ENCODE data around the gene BHLHA15. TPM values are rescaled to one million over a fixed set of nuclear protein-coding genes. Genes with fewer than 3 reads are reported as not detected.

The BHLHA15 gene
- total RNA-seq, 1 experiment from 2014 or later: 1.8 TPM

DNA sequence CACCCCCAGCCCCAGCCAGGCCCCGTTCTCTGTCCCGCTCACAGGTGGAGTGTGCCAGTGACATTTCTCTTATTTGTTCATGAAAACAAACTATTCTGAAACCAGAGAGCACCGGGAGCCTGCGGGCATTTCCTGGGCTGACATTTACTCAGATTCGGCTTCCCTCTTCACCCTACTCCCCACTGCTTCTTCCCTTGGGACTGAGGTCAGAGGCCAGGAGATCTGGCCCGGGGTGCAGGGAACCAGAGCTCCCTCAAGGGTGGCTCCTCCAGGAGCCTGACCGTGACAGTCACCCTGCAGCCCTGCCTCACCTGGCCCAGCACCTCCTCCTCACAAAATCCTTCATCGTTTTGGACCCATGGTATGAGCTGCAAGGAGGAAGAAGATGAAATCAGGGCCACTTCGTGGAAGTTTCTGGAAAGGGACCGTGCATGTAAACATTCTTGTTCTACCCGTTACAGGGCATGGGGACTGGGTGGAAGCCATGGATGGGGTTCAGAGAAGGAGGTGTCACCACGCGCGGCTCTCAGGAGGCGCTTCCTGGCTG, 12.2 kb downstream of the BHLHA15 start:
- H3K36me3 Mint-ChIP-seq (ENCODE audit: insufficient read depth, unreplicated experiment): no peaks in the 10 kb centered on the region
- CTCF ChIA-PET: no interaction called here
- intact Hi-C loops (cut with micrococcal nuclease; ENCODE audit: unreplicated experiment): no loop called here
- H3K27ac Mint-ChIP-seq (ENCODE audit: unreplicated experiment): no peak overlapping the region
- no peak for DNase-seq
- no peak overlapping the region for H3K4me3 Mint-ChIP-seq (ENCODE audit: low read depth, unreplicated experiment)
- H3K9me3 Mint-ChIP-seq (ENCODE audit: low read depth, unreplicated experiment): no peaks in the 10 kb centered on the region
- peaks cover 7% of the 10 kb centered on the region for H3K4me1 Mint-ChIP-seq (ENCODE audit: low read depth, unreplicated experiment)
- TF ChIP-seq, protein P1, sequence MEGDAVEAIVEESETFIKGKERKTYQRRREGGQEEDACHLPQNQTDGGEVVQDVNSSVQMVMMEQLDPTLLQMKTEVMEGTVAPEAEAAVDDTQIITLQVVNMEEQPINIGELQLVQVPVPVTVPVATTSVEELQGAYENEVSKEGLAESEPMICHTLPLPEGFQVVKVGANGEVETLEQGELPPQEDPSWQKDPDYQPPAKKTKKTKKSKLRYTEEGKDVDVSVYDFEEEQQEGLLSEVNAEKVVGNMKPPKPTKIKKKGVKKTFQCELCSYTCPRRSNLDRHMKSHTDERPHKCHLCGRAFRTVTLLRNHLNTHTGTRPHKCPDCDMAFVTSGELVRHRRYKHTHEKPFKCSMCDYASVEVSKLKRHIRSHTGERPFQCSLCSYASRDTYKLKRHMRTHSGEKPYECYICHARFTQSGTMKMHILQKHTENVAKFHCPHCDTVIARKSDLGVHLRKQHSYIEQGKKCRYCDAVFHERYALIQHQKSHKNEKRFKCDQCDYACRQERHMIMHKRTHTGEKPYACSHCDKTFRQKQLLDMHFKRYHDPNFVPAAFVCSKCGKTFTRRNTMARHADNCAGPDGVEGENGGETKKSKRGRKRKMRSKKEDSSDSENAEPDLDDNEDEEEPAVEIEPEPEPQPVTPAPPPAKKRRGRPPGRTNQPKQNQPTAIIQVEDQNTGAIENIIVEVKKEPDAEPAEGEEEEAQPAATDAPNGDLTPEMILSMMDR (IDR thresholded peaks at IDR 0.05; ENCODE audit: unreplicated experiment): no peak
- BruUV-seq (replicated peaks): no TSS peak
- H3K27me3 Mint-ChIP-seq (ENCODE audit: unreplicated experiment): no peaks in the 10 kb centered on the region

DNA sequence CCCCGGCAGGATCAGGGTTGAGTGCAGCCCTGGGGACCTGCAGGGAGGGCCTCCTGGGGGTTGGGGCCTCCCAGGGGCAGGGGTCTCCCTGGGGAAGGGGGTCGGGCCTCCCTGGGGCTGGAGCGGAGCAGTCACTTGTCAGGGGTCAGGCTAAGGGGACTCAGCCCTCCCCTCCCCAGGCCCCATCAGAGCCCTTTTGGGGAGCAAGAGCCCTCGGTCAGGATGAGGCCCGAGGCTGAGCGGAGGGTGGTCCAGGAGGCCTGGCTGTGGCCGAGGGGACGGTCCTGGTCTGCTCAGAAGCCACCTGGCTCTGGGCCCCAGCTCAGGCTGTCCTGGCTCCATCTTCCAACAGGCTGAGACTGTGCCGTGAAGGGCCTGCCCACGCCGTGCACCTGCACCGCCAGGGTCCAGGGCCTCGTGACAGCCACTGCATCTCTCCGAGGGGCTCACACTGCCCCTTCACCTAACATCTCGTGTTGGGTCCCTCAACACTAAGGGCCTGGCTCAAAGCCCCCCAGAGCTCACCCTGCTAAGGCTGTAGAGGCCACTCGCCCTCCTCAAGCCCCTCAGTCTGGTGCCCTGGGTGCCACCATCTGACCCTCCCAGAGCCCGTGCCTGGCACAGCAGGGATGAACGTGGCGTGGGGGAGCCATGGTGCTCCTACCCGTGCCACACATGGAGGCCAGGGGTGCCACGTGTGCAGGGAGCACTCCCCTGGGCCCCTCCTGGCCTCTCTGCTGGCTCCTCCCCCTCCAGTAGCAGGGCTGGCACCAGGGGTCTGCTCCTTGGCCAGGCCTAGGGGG, 12.9 kb downstream of the BHLHA15 start:
- intact Hi-C loops (cut with micrococcal nuclease; ENCODE audit: unreplicated experiment): no loop called here
- no peaks in the 10 kb centered on the region for H3K36me3 Mint-ChIP-seq (ENCODE audit: insufficient read depth, unreplicated experiment)
- no TSS peak for BruUV-seq (replicated peaks)
- H3K9me3 Mint-ChIP-seq (ENCODE audit: low read depth, unreplicated experiment): no peaks in the 10 kb centered on the region
- no peaks in the 10 kb centered on the region for H3K27me3 Mint-ChIP-seq (ENCODE audit: unreplicated experiment)
- H3K27ac Mint-ChIP-seq (ENCODE audit: unreplicated experiment): no peak overlapping the region
- no peak overlapping the region for H3K4me3 Mint-ChIP-seq (ENCODE audit: low read depth, unreplicated experiment)
- CTCF ChIA-PET: no interaction called here
- TF ChIP-seq, protein P1 (IDR thresholded peaks at IDR 0.05; ENCODE audit: unreplicated experiment): no peak
- H3K4me1 Mint-ChIP-seq (ENCODE audit: low read depth, unreplicated experiment): peaks cover under 1% of the 10 kb centered on the region
- no peak for DNase-seq

DNA sequence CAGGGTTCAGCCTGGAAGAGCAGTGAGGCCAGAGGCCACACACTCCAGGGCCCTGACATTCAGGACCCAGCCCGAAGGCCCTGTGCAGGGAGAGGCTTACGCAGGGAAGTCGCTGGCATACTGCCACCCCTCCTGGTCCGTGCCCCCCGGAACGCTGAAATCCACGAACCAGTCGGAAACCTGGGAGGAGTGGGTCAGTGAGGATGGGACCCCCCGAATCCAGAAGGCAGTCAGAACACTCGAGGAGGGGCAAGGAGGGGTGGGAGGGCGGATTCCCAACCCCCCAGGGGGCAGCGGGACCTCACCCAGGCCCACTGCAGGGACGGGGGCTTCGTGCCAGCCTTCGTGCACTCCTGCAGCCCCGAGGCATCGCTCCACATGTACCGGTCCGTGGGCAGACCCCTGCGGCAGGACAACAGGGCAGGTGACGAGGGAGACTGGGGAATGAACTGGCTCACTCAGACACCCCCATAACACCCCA, 13.5 kb downstream of the BHLHA15 start:
- H3K27ac Mint-ChIP-seq (ENCODE audit: unreplicated experiment): no peak overlapping the region
- no peaks in the 10 kb centered on the region for H3K9me3 Mint-ChIP-seq (ENCODE audit: low read depth, unreplicated experiment)
- intact Hi-C loops (cut with micrococcal nuclease; ENCODE audit: unreplicated experiment): no loop called here
- no TSS peak for BruUV-seq (replicated peaks)
- CTCF ChIA-PET: no interaction called here
- DNase-seq: no peak
- no peak overlapping the region for H3K4me3 Mint-ChIP-seq (ENCODE audit: low read depth, unreplicated experiment)
- H3K27me3 Mint-ChIP-seq (ENCODE audit: unreplicated experiment): no peaks in the 10 kb centered on the region
- H3K4me1 Mint-ChIP-seq (ENCODE audit: low read depth, unreplicated experiment): no peaks in the 10 kb centered on the region
- TF ChIP-seq, protein P1 (IDR thresholded peaks at IDR 0.05; ENCODE audit: unreplicated experiment): no peak
- no peaks in the 10 kb centered on the region for H3K36me3 Mint-ChIP-seq (ENCODE audit: insufficient read depth, unreplicated experiment)

DNA sequence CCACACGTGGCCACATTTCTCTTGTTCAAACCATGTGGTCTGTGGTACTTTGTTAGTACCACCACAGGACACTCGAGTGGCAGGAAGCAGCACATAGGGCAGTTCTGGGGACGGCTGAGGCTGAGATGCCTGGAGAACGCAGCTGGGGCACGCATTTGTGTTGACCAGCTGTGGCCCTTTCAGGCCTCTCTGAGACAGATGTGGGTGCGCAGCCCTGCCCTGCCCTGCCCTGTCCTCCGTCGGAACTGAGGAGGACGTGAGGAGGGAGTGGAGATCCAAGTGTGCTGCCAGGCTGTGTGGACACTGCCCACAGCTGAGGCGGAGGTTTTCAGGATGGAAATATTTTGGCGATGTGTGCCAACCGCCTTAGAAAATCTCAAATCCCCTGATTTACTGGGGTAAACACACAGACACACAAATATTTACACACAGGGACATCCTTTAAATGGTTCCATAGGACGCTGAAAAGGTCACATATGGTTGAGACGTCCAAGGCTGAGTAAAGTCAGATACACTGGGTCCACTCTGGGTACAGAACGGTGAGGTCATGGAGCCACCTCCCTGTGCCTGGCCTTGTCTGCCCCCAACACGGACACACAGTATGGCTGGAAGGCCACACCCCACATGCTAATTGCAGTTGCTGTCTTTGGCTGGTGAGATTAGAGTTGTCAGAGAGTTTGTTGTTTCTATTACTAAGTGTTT, 14.8 kb downstream of the BHLHA15 start:
- no TSS peak for BruUV-seq (replicated peaks)
- Mint-ChIP-seq H3K27me3 (ENCODE audit: unreplicated experiment) (no peaks in the 10 kb centered on the region), H3K4me3 (ENCODE audit: low read depth, unreplicated experiment) (no peak overlapping the region), H3K27ac (ENCODE audit: unreplicated experiment) (no peak overlapping the region), H3K9me3 (ENCODE audit: low read depth, unreplicated experiment) (no peaks in the 10 kb centered on the region), H3K36me3 (ENCODE audit: insufficient read depth, unreplicated experiment) (peaks cover 6% of the 10 kb centered on the region), H3K4me1 (ENCODE audit: low read depth, unreplicated experiment) (no peaks in the 10 kb centered on the region)
- TF ChIP-seq, protein P1 (IDR thresholded peaks at IDR 0.05; ENCODE audit: unreplicated experiment): no peak
- DNase-seq: no peak
- intact Hi-C loops (cut with micrococcal nuclease; ENCODE audit: unreplicated experiment): no loop called here
- CTCF ChIA-PET: no interaction called here
